SK-MEL-5 (cell line): ENCODE data around the gene PVALEF. TPM values are rescaled to one million over a fixed set of nuclear protein-coding genes. Genes with fewer than 3 reads are reported as not detected.
"Not testable (repeated sequence)": the region's sequence is repeated elsewhere in the genome, so short reads cannot be mapped to it uniquely, and the experiment has no call there.

Experiments
- DNase-seq: peaks from one replicate; pipeline ENCODE4 v3.0.0-alpha.2; 2016; ENCODE audit warnings: low read depth, low spot score
- in situ Hi-C: cut with HindIII; loops from 2 replicates; pipeline ENCODE4 v1.10.0; 2016; ENCODE audit warnings: low sequenced_read_pairs, high pct_unique_total_duplicates, low pct_unique_long_range_greater_than_20kb
- total RNA-seq: library from RNA; depleted of rRNA; stranded (reverse); fragments of >200 nt; shearing (Covaris generic); gene quantifications from 2 replicates; pipeline ENCODE4 v1.2.3, GENCODE V29; 2014

The PVALEF gene
- total RNA-seq, 1 experiment from 2014 or later, result not detected

DNA sequence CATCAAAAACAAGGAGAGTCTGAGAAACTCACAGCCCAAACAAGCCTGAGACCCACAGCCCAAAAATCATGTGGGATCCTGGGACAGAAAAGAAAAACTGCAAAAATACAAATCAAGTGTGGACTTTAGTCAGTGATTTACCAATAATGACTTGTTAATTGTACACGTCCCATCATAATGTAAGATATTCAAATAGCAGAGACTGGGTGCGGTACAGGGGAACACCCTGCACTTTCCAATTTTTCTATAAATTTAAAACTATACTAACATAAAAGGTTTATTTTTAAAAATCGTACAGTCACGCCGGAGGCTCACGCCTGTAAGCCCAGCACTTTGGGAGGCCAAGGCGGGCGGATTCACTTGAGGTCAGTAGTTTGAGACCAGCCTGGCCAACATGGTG, 48.7 kb downstream of the PVALEF start:
- no peak for DNase-seq
- in situ Hi-C loops, result no loop called here

DNA sequence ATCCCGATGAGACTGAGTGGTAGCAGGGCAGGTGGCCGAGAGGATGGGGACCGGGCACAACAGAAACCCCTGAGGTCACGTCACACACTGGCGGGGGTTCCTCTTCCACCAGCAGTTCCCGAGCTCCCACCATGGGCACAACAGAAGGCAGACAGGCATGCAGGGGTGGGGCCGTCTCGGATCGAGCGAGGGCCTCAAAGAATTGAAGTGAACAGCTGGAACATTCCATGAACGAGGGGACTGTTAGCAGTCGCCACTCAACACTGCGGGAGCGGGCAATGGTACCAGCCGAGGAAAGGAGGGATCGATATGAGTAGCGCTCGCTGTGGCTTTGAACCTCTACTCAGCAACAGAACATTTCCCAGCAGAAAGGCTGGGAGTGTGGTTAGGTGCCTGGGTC, 52.2 kb downstream of the PVALEF start:
- no peak for DNase-seq
- in situ Hi-C loops, result no loop called here

DNA sequence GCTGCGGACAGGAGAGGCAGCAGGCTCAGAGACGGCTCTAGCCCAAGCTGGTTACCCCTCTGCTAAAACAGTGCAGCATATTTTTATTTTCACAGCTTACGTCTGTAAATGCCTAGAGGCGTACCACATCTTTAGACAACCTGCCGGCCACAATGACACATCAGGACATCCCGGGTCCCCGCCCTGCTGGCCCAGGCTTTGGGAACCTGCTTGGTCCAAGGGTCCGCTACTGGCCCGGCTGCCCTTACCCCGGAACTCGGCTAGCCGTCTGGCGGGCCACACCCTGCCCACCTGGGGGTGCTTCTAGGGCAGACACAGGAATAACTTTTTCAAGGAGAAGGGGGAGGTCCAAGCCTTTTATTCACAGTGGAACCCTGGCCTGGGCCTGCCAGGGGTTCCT, 53.2 kb downstream of the PVALEF start:
- no peak for DNase-seq
- in situ Hi-C loops, result no loop called here

DNA sequence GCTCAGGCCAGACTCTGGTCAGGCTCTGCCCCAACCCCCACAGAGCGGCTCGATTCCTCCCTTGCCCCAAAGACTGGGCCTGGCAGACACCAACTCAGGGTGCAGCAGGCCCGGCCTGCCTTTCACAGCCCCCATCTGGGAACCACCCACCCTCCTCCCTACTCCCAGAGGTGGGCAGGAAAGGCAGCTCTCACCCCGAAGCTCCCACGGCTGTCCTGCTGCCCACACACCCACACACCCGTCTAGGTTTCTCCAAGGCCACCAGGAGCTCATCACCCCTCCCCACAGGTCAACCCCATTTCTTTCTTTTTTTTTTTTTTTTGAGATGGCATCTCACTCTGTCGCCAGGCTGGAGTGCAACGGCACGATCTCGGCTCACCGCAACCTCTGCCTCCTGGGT, 53.7 kb downstream of the PVALEF start:
- in situ Hi-C loops, result no loop called here
- no peak for DNase-seq

DNA sequence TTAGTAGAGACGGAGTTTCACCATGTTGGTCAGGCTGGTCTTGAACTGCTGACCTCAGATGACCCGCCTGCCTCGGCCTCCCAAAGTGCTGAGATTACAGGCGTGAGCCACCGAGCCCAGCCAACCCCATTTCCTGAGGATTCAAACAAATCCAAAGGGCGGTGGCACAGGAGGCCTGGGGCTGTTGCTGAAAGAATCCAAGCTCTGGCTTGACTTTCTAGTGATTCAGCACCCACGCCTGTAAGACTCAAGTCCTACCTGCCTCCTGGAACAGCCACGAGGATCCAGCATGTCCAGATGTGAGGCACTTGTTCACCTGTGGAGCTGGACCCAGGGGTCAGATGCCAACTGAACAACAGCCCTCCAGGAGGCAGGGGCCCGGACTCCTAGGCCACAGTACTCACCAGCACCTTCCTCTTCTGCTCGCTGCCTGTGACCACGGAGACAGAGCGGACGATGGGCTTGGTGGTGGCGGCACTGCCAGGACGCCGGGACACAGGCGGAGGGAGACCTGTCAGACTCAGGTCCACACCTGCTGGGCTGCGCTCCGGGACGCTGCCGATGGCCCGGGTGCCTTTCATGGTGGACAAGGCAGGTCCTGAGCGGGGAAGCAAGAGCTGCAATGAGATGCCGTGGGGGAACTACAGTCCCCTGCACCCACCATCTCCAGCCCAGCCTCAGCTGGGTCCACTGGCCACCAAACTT, 54.3 kb downstream of the PVALEF start:
- no peak for DNase-seq
- in situ Hi-C loops, result no loop called here

DNA sequence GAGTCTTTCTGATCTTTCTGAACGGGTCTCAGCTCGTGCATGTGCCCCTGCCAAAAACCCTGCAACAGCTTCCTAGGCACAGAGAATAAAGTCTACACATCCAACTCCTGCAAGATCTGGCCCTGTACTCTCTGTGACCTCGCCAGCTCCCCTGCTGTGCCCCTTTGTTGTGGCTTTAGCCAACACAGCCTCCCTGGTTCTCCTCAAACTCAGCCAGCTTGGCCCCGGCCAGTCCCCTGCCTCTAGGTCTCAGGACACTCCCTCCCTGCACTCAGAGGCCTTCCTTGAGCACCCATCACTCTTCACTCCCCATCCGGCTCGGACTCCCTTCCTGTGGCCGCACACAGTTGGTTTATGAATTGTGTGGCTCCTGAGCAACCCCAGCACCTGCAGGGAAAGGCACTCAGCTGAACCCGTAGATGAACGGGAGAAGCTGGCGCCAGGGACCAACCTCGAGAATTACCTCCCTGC, 56.1 kb downstream of the PVALEF start:
- DNase-seq, result no peak
- in situ Hi-C loops, result no loop called here

DNA sequence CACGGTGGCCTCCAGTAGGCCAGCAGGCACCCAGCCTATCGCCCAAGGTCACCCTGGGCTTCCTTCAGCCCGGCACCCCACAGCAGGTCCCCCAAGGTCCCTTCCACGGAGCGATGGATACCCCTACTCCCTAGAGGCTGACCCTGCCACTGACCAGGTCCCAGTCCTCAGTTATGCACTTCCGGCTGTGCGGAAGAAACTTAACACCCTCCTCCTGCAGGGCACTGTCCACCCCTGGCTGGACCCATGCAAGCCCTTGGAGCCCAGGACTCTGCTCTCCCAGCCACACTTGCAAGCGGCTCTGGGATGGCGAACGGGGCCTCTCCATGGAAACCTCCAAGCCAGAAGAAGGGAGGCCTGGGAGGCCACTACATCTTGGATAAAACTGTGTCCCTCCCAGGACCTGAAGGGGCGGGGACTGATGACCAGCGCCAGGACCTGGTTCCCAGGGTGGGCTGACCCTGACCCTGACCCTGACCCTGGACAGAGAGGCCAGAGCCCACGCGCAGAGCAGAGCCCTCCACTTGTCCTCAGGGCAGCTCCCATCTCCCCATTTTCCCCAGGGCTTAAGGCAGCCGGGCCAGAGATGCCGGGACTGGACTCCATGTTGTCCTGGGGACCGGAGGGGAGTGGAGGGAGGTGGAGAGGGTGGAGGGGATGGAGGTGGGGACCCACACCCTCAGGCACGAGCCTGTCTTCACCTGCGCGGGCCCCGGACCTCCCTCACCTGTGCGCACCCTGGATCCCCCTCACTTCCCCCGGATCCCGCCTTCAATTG, 56.7 kb downstream of the PVALEF start:
- in situ Hi-C loops, result no loop called here

DNA sequence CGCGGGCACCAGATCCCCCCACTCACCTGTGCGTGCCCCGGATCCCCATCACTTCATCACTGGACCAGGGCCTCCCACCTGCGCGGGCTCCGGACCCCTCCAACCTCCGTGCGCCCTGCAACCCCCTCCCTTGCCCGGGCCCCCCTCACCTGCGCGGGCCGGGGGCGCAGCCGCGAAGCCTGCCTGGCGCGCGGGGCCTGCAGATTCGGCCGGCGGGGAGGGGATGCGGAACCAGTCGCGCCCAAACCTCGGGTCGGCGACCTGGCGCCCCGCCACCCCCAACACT, 57.3 kb downstream of the PVALEF start:
- in situ Hi-C loops, result no loop called here
- DNase-seq, result no peak

More for the DNA sequence above, 56.7 kb downstream of the PVALEF start:
- DNase-seq, result no peak

DNA sequence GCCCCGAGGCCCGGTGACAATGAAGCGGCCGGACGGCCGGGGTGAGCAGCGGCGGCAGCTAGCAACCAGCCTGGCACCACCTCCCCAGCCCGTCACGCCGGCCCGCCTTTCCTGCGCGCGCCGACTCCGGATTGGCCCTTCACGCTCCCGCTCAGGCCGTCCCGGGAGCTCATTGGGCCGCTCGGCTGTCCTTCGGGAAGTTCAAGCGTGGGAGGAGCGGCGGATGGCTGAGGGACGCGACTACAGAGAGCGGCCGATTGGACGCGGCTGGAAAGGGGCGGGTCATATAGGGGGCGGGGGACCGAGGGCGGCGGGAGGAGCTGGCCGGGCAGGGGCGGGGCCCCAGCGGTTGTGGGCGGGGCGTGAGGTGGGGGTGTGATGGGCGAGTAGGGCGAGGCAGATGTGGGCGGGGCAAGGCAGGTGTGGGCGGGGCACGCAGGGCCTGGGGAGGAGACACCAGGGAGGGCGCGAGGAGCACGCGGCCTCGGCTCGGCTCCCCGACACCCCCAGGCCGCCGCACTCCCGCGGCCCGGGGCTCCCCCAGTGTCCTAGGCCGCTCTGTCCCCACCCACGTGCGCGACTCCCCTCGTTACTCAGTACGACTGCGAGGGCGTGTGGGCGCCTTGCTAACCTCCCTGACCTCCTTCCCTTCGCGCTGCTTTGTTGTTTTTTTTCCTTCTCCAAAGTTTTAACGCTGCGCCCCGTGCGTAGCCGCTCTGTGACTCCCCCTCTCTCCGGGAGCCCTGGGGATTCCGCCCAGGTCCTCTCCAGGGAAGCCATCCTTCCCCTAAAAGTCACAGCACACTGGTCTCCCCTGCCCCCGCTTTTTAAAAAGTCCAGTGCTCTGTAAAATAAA, 57.8 kb downstream of the PVALEF start, which contains the start of gene CEP131:
Gene CEP131, minus strand, starts transcription at position 60 of the 856 bp plus-strand sequence. CDS start 2,909 bp downstream, outside the sequence.
- in situ Hi-C loops, result no loop called here
- DNase-seq, result peak; percentile 100

DNA sequence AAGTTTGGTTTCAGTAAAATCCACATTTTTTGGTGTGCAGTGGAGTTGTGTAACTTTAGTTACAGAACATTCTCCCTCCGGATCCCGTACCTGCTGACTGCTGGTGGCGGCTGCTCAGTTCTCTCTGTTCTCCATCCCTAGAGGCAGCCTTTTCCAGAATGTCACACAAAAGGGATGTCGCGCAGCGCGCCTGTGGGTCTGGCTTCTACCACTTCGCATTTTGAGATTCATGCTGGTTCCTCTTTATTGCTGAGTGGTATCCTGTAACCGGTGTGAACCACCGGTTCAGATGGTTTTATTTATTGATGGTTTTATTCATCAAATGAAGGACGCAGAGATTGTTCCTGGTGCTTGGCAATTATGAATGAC, 58.4 kb downstream of the PVALEF start:
- DNase-seq, result no peak
- in situ Hi-C loops, result no loop called here

DNA sequence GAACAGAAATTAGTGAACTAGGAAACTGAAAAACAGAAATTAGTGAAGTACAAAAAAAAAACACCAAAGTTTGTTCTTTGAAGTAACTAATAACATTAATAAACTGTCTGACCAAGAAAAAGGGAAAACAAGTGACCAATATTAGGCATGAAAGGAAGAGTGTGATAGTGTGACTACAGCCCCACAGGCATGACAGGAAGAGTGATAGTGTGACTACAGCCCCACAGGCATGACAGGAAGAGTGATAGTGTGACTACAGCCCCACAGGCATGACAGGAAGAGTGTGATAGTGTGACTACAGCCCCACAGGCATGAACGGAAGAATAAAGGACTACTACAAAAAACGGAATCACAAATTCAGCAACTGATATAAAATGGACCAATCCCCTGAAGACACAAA, 62.3 kb downstream of the PVALEF start:
- DNase-seq, in situ Hi-C loops: not testable (repeated sequence)

DNA sequence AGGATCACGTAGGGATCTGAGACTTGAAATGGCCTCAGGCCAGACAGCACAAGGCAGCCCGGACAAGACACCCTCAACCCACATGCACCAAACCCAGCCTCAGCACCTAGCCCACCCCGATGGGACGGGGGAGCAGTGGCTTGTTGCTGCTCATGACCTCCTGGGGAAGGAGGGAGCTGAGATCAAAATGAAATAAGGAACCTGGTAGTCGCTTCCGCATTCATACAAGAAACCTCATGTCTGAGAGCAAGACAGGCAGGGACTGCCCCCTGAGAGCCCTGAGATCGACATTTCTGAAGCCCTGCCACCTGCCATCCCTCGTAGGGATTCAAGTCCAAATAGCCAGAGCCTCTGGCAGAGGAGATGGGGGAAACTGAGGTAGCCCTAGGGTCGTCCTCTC, 63.1 kb downstream of the PVALEF start:
- in situ Hi-C loops, result no loop called here
- DNase-seq, result no peak

DNA sequence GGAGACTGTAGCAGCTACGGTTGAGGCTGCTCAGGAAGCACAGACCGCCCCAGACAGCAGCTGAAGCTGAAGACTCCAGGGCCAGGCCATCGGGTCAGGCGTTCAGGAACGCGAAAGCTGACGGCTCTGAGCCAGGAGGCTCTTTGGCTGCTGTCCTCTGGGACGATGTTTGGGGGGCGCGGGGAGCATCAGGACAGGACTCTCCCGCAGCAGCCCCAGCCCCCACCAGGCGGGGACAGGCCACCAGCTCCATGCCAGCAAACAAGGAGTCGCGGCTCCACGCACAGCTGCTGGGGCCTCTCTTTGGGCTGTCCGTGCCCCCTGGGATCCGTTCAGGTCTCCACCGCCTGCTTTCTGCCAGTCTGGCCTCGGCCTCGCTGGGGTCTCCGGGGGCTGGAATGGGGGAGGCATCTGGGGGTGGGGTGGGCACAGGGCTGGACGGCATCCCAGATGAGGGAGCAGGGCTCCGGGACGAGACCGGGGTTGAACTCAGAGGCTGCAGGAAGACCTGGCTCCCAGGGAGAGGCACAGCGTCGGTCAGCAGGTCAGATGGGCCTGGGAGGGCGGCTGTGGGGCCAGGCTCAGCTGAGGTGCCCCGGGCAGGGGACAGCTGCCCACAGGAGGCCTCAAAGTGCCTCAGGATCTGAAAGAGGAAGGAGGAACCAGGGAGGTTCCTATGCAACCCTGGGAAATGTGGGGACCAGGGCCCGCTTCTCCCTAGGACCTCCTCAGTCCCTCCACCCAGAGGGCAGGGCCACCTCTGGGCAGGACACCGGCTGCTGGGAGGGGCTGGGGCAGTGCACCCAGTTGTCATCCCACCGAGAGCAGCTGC, 63.7 kb downstream of the PVALEF start:
- in situ Hi-C loops, result no loop called here
- DNase-seq, result no peak

DNA sequence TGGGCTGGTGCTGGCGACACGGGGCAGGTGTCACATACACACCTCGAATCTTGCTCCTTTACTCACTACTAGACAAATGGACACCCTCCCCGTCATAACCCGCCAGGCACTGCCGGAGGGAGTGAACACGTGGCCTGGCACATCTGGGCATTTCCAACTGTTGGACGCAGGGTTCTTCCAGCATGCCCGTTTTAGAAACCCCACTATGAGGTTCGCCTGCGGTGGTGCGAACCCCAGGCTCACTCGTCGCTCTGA, 64.3 kb downstream of the PVALEF start:
- no peak for DNase-seq
- in situ Hi-C loops, result no loop called here

DNA sequence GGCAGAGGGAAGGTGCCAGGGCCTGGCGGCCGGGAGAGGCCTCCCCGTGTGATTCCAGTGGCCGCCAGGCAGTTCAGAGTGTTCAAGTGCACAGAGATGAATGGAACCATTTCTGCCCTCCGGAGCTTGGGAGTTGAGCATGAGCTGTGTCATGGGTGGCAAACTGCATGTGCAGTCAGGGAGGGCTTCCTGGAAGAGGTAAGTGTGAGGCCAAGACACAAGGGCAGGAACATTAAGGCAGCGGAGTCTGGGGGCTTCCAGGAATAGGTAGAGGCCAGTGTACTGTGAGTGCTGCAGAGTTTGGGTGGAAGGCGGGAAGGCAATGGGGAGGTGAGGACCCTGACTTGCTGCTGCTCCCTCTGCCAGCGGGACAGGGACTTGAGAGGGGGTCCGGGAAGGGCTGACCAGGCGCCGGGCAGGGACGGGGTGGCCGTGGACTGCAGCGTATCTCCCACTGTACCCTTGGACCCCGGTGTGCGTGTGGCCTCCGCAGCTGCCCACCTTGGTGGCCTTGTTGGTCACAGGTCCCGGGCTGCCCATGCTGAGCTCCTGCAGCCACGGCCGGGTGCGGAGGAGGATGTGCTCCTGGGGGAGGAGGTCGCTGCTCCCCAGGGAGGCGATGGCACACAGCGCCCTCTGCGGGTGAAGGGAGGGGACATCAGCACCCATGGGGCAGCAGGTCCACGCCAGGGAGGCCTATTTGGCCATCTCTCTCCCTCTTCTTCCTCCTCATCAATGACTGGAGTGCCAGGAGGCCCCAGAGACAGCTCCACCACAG, 64.9 kb downstream of the PVALEF start:
- peak; percentile 63 for DNase-seq
- in situ Hi-C loops, result no loop called here

DNA sequence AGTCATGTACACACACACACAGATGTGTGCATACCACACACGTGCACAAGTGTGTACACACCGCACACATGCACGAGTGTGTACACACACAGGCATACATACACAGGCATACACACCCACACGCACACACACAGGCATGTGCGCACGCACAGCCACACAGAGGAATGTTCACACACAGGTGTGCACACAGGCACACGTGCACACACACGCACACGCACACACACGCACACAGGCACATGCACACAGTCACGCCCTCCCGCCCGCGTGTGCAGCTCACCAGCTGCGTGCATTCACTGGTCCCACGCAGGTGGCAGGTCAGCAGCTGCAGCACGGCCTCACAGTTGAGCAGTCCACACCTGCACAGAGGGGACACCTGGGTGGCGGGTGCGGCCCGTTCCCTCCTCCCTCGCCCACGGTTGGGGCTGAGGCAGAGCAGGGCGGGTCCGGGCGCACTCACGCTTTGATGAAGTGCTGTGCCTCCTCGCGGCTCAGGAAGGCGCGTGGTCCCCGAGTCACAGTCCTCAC, 65.9 kb downstream of the PVALEF start:
- in situ Hi-C loops, result no loop called here
- no peak for DNase-seq
